HepG2 (cell line): ENCODE measurements around the gene SOX21.

Experiments
- IKZF1 ChIP-seq: fragments of 450-650 bp; IDR thresholded peaks from 2 replicates; pipeline ENCODE4 v1.7.1; 2016
- ZNF207 ChIP-seq: fragments of 450-650 bp; IDR thresholded peaks from 2 replicates; pipeline ENCODE4 v1.6.1; 2016; ENCODE audit warnings: antibody characterized with exemption, borderline replicate concordance

- TF ChIP-seq IKZF1 (no peak), ZNF207 (no peak)
These were observed 26.9 kb upstream of the SOX21 start for GRCh38 chr13:94739235-94739634.
